ENCODE data around the gene C1orf105.

C1orf105 gene

GRCh38 chr1:172416496-172417035 lies 3.9 kb upstream of the C1orf105 start:
- peak overlapping the region; percentile 78 for H3K27ac ChIP-seq (ENCODE audit: poor library complexity, severe bottlenecking)
- no peaks in the 10 kb centered on the region for H3K36me3 ChIP-seq (ENCODE audit: low read depth)
- no peak overlapping the region for H3K4me3 ChIP-seq (ENCODE audit: severe bottlenecking)
- DNase-seq (ENCODE audit: low spot score), result no peak
- no peak for ATAC-seq (ENCODE audit: low read depth)
- H3K4me1 ChIP-seq (ENCODE audit: insufficient read depth, poor library complexity, severe bottlenecking), result peaks cover 41% of the 10 kb centered on the region
- H3K9me3 ChIP-seq (ENCODE audit: severe bottlenecking), result no peaks in the 10 kb centered on the region
- TF ChIP-seq CTCF (IDR thresholded peaks at IDR 0.05; ENCODE audit: poor library complexity, severe bottlenecking), result no peak
- no peaks in the 10 kb centered on the region for H3K27me3 ChIP-seq (ENCODE audit: insufficient read depth, poor library complexity, severe bottlenecking)

- Histone ChIP-seq H3K9me3 (ENCODE audit: severe bottlenecking) (no peaks in the 10 kb centered on the region), H3K4me3 (ENCODE audit: severe bottlenecking) (no peak overlapping the region), H3K36me3 (ENCODE audit: low read depth) (no peaks in the 10 kb centered on the region), H3K4me1 (ENCODE audit: insufficient read depth, poor library complexity, severe bottlenecking) (peaks cover 41% of the 10 kb centered on the region), H3K27ac (ENCODE audit: poor library complexity, severe bottlenecking) (peak overlapping the region; percentile 78), H3K27me3 (ENCODE audit: insufficient read depth, poor library complexity, severe bottlenecking) (no peaks in the 10 kb centered on the region)
- no peak for DNase-seq (ENCODE audit: low spot score)
- peak; percentile 81 for ATAC-seq (ENCODE audit: low read depth)
- TF ChIP-seq CTCF (IDR thresholded peaks at IDR 0.05; ENCODE audit: poor library complexity, severe bottlenecking), result no peak
Measured at GRCh38 chr1:172417557-172417956, 2.9 kb upstream of the C1orf105 start.

GRCh38 chr1:172421974-172422604 lies 1.6 kb downstream of the C1orf105 start:
- Histone ChIP-seq H3K9me3 (ENCODE audit: severe bottlenecking) (no peaks in the 10 kb centered on the region), H3K27me3 (ENCODE audit: insufficient read depth, poor library complexity, severe bottlenecking) (no peaks in the 10 kb centered on the region), H3K4me1 (ENCODE audit: insufficient read depth, poor library complexity, severe bottlenecking) (peaks cover 28% of the 10 kb centered on the region), H3K4me3 (ENCODE audit: severe bottlenecking) (no peak overlapping the region), H3K36me3 (ENCODE audit: low read depth) (no peaks in the 10 kb centered on the region), H3K27ac (ENCODE audit: poor library complexity, severe bottlenecking) (no peak overlapping the region)
- no peak for DNase-seq (ENCODE audit: low spot score)
- no peak for ATAC-seq (ENCODE audit: low read depth)
- TF ChIP-seq CTCF (IDR thresholded peaks at IDR 0.05; ENCODE audit: poor library complexity, severe bottlenecking), result no peak

DNA sequence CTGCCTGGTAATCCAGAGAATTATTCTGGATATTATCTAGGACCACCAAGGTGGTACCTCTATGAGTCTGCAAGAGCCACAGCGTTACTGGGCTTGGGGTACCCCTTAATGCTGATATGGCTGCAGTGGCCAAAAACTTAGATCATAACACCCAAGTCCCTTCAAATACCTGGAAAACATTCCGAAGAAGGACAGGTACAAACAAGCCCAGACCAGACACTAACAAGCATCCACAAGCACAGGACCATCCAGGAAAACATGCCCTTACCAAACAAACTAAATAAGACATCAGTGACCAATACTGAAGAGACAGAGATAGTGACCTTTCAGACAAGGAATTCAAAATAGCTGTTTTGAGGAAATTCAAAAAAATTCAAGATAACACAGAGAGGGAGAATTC lies 2.9 kb downstream of the C1orf105 start:
- no peak for DNase-seq (ENCODE audit: low spot score)
- ATAC-seq (ENCODE audit: low read depth), result peak; percentile 29; the same call in 2 of the 3 replicates
- H3K4me3 ChIP-seq (ENCODE audit: severe bottlenecking), result no peak overlapping the region
- TF ChIP-seq CTCF (IDR thresholded peaks at IDR 0.05; ENCODE audit: poor library complexity, severe bottlenecking), result no peak
- peaks cover 17% of the 10 kb centered on the region for H3K4me1 ChIP-seq (ENCODE audit: insufficient read depth, poor library complexity, severe bottlenecking)
- no peaks in the 10 kb centered on the region for H3K27me3 ChIP-seq (ENCODE audit: insufficient read depth, poor library complexity, severe bottlenecking)
- H3K9me3 ChIP-seq (ENCODE audit: severe bottlenecking), result no peaks in the 10 kb centered on the region
- H3K27ac ChIP-seq (ENCODE audit: poor library complexity, severe bottlenecking), result no peak overlapping the region
- H3K36me3 ChIP-seq (ENCODE audit: low read depth), result no peaks in the 10 kb centered on the region

DNA sequence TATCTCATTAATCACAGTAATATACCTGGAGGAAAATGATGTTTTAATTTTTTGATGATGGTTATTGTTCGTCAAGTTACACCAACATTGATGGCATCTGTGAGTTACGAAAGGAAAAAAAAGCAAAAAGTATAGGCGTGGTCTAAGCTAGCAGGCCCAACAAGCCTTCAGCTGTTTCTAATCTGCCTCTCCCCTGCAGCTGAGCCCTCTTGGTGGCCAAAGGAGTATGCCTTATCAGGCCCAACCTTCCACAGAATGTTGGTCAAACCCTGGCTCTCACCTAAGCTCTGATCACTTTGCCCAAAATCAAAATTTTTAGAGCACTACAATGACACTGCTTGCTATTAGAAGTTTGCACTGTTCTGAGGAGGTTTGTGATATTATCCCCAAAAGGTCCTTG lies 4.9 kb downstream of the C1orf105 start:
- TF ChIP-seq CTCF (IDR thresholded peaks at IDR 0.05; ENCODE audit: poor library complexity, severe bottlenecking), result no peak
- H3K27ac ChIP-seq (ENCODE audit: poor library complexity, severe bottlenecking), result no peak overlapping the region
- H3K4me1 ChIP-seq (ENCODE audit: insufficient read depth, poor library complexity, severe bottlenecking), result peaks cover 7% of the 10 kb centered on the region
- no peaks in the 10 kb centered on the region for H3K9me3 ChIP-seq (ENCODE audit: severe bottlenecking)
- no peaks in the 10 kb centered on the region for H3K27me3 ChIP-seq (ENCODE audit: insufficient read depth, poor library complexity, severe bottlenecking)
- H3K4me3 ChIP-seq (ENCODE audit: severe bottlenecking), result no peak overlapping the region
- no peaks in the 10 kb centered on the region for H3K36me3 ChIP-seq (ENCODE audit: low read depth)
- ATAC-seq (ENCODE audit: low read depth) (no peak), DNase-seq (ENCODE audit: low spot score) (no peak)
